ENCODE results near the gene NFAM1. TPM values are rescaled to one million over a fixed set of nuclear protein-coding genes. Genes with fewer than 3 reads are reported as not detected.

Gene NFAM1, protein sequence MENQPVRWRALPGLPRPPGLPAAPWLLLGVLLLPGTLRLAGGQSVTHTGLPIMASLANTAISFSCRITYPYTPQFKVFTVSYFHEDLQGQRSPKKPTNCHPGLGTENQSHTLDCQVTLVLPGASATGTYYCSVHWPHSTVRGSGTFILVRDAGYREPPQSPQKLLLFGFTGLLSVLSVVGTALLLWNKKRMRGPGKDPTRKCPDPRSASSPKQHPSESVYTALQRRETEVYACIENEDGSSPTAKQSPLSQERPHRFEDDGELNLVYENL
- total RNA-seq, result under 1 TPM; 0.29 to 0.55 TPM
- under 1 TPM in 1 of 2 donors, not detected in 1; 0.05 TPM for polyA plus RNA-seq

DNA sequence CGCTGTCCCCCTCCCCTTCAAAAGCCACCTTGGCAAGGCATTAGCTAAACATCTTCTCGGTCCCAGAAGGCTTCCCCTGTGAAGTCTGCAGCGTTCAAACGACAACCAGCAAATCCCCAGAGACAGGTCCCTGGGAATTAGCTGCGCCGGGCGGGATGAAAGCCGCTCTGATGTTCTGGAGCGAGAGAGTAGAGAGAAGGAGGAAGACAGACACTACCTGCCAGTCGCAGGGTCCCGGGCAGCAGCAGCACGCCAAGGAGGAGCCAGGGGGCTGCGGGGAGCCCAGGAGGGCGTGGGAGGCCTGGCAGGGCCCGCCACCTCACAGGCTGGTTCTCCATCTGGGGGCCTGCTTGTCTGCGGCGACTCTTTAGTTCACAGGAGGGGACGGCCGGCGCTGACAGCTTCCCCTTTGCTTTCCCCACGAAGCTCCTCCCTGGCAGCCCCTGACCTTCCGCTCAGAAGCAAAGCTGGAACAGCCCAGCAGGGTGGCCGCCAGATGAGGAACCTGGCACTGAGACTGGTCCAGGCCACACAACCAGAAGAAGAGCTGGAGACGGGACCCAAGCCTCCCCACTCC is at the start of gene NFAM1:
Gene NFAM1, minus strand, starts transcription at position 384 of the 577 bp plus-strand sequence. Its CDS starts 46 bp downstream, at position 338.
- ChIA-PET CTCF (ENCODE audit: partially characterized antibody) (interaction anchor here (1.2 to 2.2 kb wide), 3 partner anchors 260 to 341 kb away, joined by 3 to 6 read pairs (median 3); no protein-coding TSS in a partner anchor), POLR2A (ENCODE audit: partially characterized antibody) (interaction anchor here (0.9 kb wide), 1 partner anchor 12 kb away, joined by 4 read pairs; no protein-coding TSS in a partner anchor)
- H3K9me3 Mint-ChIP-seq, result no peaks in the 10 kb centered on the region
- H3K4me1 Mint-ChIP-seq, result no peaks in the 10 kb centered on the region
- no peaks in the 10 kb centered on the region for H3K4me1 ChIP-seq (ENCODE audit: insufficient read depth, low read length)
- H3K27me3 Mint-ChIP-seq, result peaks cover 9 to 15% of the 10 kb centered on the region in 2 donors
- H3K27ac Mint-ChIP-seq, result no peak within 1 kb of the TSS
- intact Hi-C loops (cut with micrococcal nuclease), result no loop called here
- no peaks in the 10 kb centered on the region for H3K9me3 ChIP-seq (ENCODE audit: control insufficient read depth in 1 of 2, low read length in 2 of 2)
- H3K4me3 ChIP-seq (ENCODE audit: low read length in 2 of 2), result no peak within 1 kb of the TSS
- no peak within 1 kb of the TSS for H3K4me3 Mint-ChIP-seq
- no peaks in the 10 kb centered on the region for H3K36me3 Mint-ChIP-seq
- H3K27me3 ChIP-seq (ENCODE audit: insufficient read depth, low read length), result no peaks in the 10 kb centered on the region
- H3K27ac ChIP-seq (ENCODE audit: low read depth, low read length), result no peak within 1 kb of the TSS
- H3K36me3 ChIP-seq (ENCODE audit: insufficient read depth, low read length), result no peaks in the 10 kb centered on the region
- no peak for DNase-seq

DNA sequence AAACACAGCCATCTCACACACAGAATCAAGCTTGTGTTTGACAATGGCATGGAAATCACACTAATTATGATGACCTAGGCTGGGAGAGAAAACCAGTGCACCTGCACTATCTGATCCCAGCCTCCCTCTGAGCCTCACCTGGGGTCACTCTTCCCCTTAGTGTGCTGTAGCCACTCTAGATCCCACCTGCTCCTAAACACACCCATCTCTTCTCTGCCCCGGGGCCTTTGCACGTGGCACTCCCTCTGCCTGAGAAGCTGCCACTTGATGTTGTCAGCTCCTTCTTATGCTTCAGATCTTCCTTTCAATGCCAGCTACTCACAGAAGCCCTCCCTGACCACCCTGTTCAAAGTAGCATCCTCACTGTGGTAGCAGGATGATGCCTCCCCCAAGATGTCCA is 42.9 kb upstream of the NFAM1 start:
- Mint-ChIP-seq H3K4me1 (peaks cover 7 to 12% (median 7%) of the 10 kb centered on the region in 4 donors), H3K9me3 (no peaks in the 10 kb centered on the region), H3K4me3 (no peak overlapping the region), H3K27me3 (peaks cover 0 to 4% of the 10 kb centered on the region in 2 donors), H3K27ac (no peak overlapping the region), H3K36me3 (no peaks in the 10 kb centered on the region)
- no peaks in the 10 kb centered on the region for H3K9me3 ChIP-seq (ENCODE audit: control insufficient read depth in 1 of 2, low read length in 2 of 2)
- H3K4me1 ChIP-seq (ENCODE audit: insufficient read depth, low read length), result peaks cover 11% of the 10 kb centered on the region
- H3K4me3 ChIP-seq (ENCODE audit: low read length in 2 of 2), result no peak overlapping the region
- no peak for DNase-seq
- intact Hi-C loops (cut with micrococcal nuclease), result no loop called here
- CTCF ChIA-PET (ENCODE audit: partially characterized antibody), result interaction anchor here (0.7 to 2.2 kb wide), 4 partner anchors 31 to 515 kb away, joined by 3 to 6 read pairs (median 3); no protein-coding TSS in a partner anchor
- POLR2A ChIA-PET (ENCODE audit: partially characterized antibody), result no interaction called here
- H3K27me3 ChIP-seq (ENCODE audit: insufficient read depth, low read length), result no peaks in the 10 kb centered on the region
- H3K36me3 ChIP-seq (ENCODE audit: insufficient read depth, low read length), result no peaks in the 10 kb centered on the region
- H3K27ac ChIP-seq (ENCODE audit: low read depth, low read length), result no peak overlapping the region

DNA sequence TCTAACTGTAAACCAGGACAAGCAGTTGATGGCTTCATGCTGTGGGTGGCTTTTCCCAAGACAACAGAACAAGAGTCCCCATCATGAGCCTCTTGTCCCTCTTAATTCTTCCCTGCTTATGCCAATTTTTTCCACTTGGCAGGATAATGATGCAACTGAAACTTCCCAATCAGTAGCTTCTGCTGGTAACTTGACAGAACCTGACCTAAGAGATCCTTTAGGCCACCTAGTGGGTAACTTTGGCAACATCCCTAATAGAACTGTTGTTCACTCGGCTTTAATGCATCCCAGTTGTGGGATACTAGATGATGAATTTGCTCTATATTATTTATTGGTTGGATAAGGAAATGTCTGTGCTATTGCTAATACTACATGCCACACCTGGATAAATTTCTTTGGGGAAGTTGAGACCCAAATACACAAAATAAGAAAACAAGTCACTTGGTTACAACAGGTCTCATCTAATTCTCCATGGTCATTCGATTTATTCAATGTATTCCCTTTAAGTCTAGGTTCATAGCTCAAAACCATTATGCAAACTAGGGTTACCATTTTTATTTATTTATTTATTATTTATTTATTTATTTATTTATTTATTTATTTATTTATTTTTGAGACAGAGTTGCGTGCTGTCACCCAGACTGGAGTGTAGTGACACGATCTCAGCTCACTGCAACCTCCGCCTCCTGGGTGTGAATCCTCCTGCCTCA is 41.4 kb upstream of the NFAM1 start:
- ChIA-PET POLR2A (ENCODE audit: partially characterized antibody) (no interaction called here), CTCF (ENCODE audit: partially characterized antibody) (interaction anchor here (0.6 to 2.7 kb wide), 11 partner anchors 8 to 513 kb away, joined by 3 to 16 read pairs (median 5); no protein-coding TSS in a partner anchor)
- Histone ChIP-seq H3K9me3 (ENCODE audit: control insufficient read depth in 1 of 2, low read length in 2 of 2) (no peaks in the 10 kb centered on the region), H3K4me3 (ENCODE audit: low read length in 2 of 2) (no peak overlapping the region), H3K4me1 (ENCODE audit: insufficient read depth, low read length) (peaks cover 9% of the 10 kb centered on the region), H3K36me3 (ENCODE audit: insufficient read depth, low read length) (no peaks in the 10 kb centered on the region), H3K27ac (ENCODE audit: low read depth, low read length) (no peak overlapping the region), H3K27me3 (ENCODE audit: insufficient read depth, low read length) (no peaks in the 10 kb centered on the region)
- intact Hi-C loops (cut with micrococcal nuclease), result loop anchor here (1.0 kb wide), 3 partner anchors 304 to 507 kb away; partner anchors contain the start of gene NDUFA6
- Mint-ChIP-seq H3K27me3 (peaks cover 0 to 4% of the 10 kb centered on the region in 2 donors), H3K4me3 (no peak overlapping the region), H3K9me3 (no peaks in the 10 kb centered on the region), H3K36me3 (no peaks in the 10 kb centered on the region), H3K4me1 (peaks cover 5 to 7% (median 6%) of the 10 kb centered on the region in 4 donors), H3K27ac (no peak overlapping the region)
- DNase-seq, result peak in 4 of 5 donors; percentile 20 to 40 (median 27)

DNA sequence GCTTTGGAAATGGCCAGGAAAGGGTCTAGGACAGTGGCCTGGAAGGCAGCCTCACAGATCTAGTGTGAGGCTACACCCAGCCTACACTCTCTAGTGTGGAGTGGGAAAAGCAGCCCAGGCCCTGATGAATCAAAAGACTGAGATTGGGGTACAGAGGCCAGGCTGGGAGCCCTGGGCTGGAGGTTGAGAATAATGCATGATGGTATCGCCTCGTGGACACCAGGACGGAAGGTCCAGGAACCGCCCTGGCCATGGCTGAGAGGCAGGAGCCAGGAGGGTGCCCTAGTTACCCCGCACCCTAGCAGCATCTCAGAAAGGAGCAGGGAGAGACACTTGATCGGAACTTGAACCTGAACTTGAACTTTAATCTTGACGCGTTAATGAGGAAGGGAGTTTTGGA is 40.5 kb upstream of the NFAM1 start:
- POLR2A ChIA-PET (ENCODE audit: partially characterized antibody), result no interaction called here
- Histone ChIP-seq H3K27me3 (ENCODE audit: insufficient read depth, low read length) (no peaks in the 10 kb centered on the region), H3K4me3 (ENCODE audit: low read length in 2 of 2) (no peak overlapping the region), H3K4me1 (ENCODE audit: insufficient read depth, low read length) (no peaks in the 10 kb centered on the region), H3K36me3 (ENCODE audit: insufficient read depth, low read length) (no peaks in the 10 kb centered on the region), H3K9me3 (ENCODE audit: control insufficient read depth in 1 of 2, low read length in 2 of 2) (no peaks in the 10 kb centered on the region), H3K27ac (ENCODE audit: low read depth, low read length) (no peak overlapping the region)
- H3K4me3 Mint-ChIP-seq, result no peak overlapping the region
- DNase-seq, result no peak
- no peaks in the 10 kb centered on the region for H3K9me3 Mint-ChIP-seq
- H3K27ac Mint-ChIP-seq, result no peak overlapping the region
- no peaks in the 10 kb centered on the region for H3K36me3 Mint-ChIP-seq
- H3K27me3 Mint-ChIP-seq, result peaks cover 2 to 4% of the 10 kb centered on the region in 2 donors
- CTCF ChIA-PET (ENCODE audit: partially characterized antibody), result interaction anchor here (0.9 to 2.7 kb wide), 7 partner anchors 16 to 506 kb away, joined by 3 to 16 read pairs (median 3); no protein-coding TSS in a partner anchor
- H3K4me1 Mint-ChIP-seq, result peaks cover 0 to 1% (median 0%) of the 10 kb centered on the region in 4 donors
- intact Hi-C loops (cut with micrococcal nuclease), result loop anchor here (1.0 kb wide), 3 partner anchors 303 to 506 kb away; partner anchors contain the start of gene NDUFA6

DNA sequence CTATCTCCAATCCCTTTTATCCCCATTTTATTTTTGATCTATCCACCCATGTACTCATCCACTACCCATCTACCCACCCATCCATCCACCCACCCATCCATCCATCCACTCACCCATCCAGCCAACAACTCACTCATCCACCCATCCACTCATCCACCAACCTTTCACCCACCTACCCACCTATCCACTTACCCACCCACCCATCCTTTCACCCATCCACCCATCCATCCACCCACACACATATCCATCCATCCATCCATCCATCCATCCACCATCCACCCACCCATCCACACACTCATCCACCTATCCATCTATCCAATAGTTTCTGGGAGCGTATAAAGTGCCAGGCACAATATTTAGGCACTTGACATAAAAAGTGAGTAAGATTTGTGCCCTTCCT is 39.2 kb upstream of the NFAM1 start:
- no peaks in the 10 kb centered on the region for H3K9me3 Mint-ChIP-seq
- H3K4me1 Mint-ChIP-seq, result peaks cover 0 to 1% (median 0%) of the 10 kb centered on the region in 4 donors
- Histone ChIP-seq H3K4me3 (ENCODE audit: low read length in 2 of 2) (no peak overlapping the region), H3K27ac (ENCODE audit: low read depth, low read length) (no peak overlapping the region), H3K27me3 (ENCODE audit: insufficient read depth, low read length) (no peaks in the 10 kb centered on the region), H3K4me1 (ENCODE audit: insufficient read depth, low read length) (no peaks in the 10 kb centered on the region), H3K9me3 (ENCODE audit: control insufficient read depth in 1 of 2, low read length in 2 of 2) (no peaks in the 10 kb centered on the region), H3K36me3 (ENCODE audit: insufficient read depth, low read length) (no peaks in the 10 kb centered on the region)
- no peak for DNase-seq
- ChIA-PET CTCF (ENCODE audit: partially characterized antibody) (interaction anchor here (2.7 kb wide), 1 partner anchor 505 kb away, joined by 16 read pairs; no protein-coding TSS in a partner anchor), POLR2A (ENCODE audit: partially characterized antibody) (no interaction called here)
- no peak overlapping the region for H3K27ac Mint-ChIP-seq
- no peaks in the 10 kb centered on the region for H3K36me3 Mint-ChIP-seq
- H3K4me3 Mint-ChIP-seq, result no peak overlapping the region
- intact Hi-C loops (cut with micrococcal nuclease), result no loop called here
- peaks cover 2 to 3% of the 10 kb centered on the region in 2 donors for H3K27me3 Mint-ChIP-seq

DNA sequence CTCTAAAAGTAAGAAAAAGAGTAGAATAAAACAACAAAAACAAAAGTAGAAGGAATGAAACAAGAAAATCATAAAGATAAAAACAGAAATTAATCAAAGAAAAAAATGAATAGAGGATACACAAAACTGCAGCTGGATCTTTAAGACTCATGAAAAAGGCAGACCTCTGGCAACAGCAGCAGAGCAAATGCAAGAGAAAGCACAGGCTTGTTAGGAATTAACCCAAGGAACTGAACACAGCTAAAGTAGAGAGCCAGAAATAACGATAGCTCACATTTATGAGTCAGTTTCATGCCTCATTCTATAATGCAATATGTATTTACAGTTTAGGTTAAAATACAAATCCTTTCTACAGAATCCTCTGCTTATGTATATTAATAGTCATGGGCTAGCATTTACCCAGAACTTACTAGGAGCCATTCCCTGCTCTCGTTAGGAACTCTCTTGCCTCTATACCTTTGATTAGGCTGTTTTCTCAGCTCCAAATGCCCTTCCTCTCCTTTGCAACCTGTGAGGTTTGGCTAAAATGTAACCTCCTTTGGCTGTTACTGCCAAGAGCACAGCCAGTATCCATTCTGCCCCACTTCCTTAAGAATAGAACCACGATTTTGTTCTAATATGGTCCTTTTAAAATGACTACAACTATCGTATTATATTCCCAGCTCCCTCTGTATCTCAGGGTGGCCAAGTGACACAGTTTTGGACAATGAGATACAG is 38.3 kb upstream of the NFAM1 start:
- Histone ChIP-seq H3K27ac (ENCODE audit: low read depth, low read length) (no peak overlapping the region), H3K4me3 (ENCODE audit: low read length in 2 of 2) (no peak overlapping the region), H3K27me3 (ENCODE audit: insufficient read depth, low read length) (no peaks in the 10 kb centered on the region), H3K4me1 (ENCODE audit: insufficient read depth, low read length) (no peaks in the 10 kb centered on the region), H3K36me3 (ENCODE audit: insufficient read depth, low read length) (no peaks in the 10 kb centered on the region), H3K9me3 (ENCODE audit: control insufficient read depth in 1 of 2, low read length in 2 of 2) (no peaks in the 10 kb centered on the region)
- ChIA-PET POLR2A (ENCODE audit: partially characterized antibody) (no interaction called here), CTCF (ENCODE audit: partially characterized antibody) (interaction anchor here (0.8 to 1.3 kb wide), 3 partner anchors 27 to 660 kb away, joined by 3 to 4 read pairs (median 3); no protein-coding TSS in a partner anchor)
- H3K36me3 Mint-ChIP-seq, result no peaks in the 10 kb centered on the region
- H3K4me3 Mint-ChIP-seq, result no peak overlapping the region
- peaks cover 0 to 1% (median 0%) of the 10 kb centered on the region in 4 donors for H3K4me1 Mint-ChIP-seq
- H3K27me3 Mint-ChIP-seq, result peaks cover 2 to 3% of the 10 kb centered on the region in 2 donors
- intact Hi-C loops (cut with micrococcal nuclease), result no loop called here
- no peaks in the 10 kb centered on the region for H3K9me3 Mint-ChIP-seq
- no peak overlapping the region for H3K27ac Mint-ChIP-seq
- no peak for DNase-seq
